Measurements from ENCODE around the gene PCAT6.
"Not testable (repeated sequence)": the region's sequence is repeated elsewhere in the genome, so short reads cannot be mapped to it uniquely, and the experiment has no call there.

The PCAT6 gene

DNA sequence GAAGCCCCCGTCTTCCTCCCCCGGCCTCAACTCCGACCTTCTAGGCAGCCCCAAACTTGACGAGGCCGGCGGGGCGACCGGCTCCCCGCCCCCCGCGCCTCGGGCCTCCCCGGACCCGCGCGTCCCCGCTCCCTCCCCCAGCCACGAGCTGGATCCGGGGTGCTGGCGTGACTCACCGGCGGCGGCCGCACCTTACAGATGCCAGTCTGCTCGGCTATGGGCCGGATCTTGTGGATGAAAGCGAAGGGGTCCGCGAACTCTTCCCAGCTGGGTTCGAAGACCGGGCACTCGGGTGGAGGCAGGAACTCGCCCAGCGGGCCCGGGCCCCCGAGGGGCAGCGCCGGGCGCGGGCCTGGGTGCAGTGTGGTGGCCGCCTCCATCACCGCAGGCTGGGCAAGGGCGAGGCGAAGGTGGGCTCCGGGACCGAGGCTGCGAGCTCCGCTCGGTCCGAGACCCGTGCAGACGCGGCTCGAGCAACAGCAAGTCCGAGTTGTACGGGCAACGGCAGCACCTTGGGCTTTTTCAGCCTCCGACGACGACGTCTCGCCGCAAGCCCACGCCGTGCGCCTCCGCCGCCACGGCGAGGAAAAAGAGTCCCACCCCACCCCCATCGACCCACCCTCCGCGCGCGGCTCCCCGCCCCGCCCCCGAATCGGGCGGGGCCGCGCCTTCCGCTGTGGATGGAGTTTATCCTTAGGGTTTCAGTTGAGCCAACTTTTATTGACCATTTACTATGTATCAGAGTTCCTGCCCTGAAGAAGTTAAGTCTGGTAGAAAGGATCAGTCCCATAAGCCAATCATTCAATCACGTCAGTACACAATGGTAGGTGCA lies 2.6 kb upstream of the PCAT6 start, which contains the start of gene KDM5B:
TSS of gene KDM5B (minus strand) at position 496 of the 832 bp plus-strand sequence. CDS start at position 380, 116 bp downstream.
- no peak for DNase-seq

DNA sequence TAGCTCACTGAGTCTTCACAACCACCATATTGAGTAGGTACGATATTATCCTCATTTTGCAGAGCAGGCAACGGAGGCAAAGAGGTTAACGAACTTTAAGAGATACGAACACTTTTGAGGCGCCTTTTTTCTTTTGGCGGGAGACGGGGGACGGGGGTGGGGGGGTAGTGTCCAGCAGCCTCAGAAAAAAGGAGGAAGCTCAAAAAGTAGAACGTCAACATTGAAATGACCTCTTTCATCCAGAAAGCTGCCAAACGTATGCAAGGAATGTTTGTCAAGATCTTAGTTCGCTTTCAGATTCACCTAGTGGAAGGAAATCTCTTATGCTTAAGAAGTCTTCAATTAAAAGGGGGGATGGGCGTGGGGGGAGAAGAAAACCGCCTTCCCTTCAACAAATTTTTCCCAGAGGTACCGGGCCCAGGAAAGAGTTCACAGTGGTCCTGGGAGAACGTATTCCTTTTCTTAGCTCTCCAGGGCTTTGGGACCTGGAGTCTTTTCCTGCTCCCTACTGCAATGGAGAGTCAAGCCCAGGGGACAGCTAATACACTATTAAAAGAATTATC lies 1.1 kb upstream of the PCAT6 start:
- no peak for DNase-seq

DNA sequence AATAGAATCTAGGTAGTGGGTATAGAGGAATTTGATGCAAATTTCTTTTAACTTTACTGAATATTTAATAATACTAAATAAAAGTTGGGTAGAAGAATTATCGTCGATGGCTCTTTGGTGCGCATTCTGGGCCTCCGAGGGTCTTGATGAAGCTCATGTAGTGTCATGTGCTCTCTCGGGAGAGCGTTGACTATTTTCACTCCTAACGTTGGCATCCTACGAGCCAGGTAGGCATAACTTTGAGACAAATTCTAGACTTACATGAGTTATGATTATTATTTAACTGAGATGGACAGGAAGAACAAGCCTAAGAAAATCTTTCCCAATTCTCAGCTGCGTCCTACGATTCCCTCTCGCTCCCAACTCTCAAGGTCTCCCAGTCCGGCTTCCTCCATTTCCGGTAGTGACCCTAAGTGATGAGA lies 550 bp upstream of the PCAT6 start:
- no peak for DNase-seq

DNA sequence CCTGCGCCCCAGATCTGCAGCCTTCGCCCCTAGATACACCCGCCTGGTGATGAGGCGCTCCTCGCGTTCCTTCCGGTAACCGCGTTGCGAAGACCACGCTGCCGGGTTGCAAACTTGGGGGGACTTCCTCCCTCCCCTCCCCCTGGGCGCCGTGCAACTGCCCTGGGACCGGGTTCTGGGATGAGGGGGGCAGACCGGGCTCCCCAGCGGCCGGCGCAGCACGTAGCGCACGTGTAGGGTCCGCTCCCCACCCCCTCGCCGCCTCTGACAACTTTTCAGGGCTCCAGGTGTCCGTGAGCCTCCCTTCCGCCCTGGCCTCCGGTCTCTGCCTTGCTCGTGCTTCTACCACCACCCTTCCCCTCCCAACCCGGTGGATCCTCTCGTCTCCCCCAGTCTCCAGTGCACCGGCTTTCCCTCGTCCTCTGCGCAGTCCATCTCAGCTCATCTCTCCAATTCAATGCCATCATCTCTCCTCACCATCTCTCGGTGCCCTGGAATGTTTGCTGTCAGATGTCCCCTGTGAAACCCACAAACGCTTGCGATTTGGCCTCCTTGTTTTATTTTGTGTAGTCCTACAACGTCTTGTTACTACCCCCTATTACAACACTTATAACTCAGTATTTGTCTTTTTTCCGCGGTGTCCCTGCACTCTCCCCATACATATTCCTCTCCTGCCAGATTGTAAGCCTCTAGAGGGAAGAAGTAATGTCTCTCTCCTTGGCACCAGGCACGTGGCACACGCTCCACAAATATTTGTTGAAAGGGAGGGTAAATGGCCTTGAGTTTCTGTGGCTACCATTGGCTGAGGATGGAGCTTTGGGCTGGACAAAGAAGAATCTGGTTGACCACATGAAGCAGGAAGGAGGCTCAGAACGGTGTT lies 782 bp downstream of the PCAT6 start:
- no peak for DNase-seq

DNA sequence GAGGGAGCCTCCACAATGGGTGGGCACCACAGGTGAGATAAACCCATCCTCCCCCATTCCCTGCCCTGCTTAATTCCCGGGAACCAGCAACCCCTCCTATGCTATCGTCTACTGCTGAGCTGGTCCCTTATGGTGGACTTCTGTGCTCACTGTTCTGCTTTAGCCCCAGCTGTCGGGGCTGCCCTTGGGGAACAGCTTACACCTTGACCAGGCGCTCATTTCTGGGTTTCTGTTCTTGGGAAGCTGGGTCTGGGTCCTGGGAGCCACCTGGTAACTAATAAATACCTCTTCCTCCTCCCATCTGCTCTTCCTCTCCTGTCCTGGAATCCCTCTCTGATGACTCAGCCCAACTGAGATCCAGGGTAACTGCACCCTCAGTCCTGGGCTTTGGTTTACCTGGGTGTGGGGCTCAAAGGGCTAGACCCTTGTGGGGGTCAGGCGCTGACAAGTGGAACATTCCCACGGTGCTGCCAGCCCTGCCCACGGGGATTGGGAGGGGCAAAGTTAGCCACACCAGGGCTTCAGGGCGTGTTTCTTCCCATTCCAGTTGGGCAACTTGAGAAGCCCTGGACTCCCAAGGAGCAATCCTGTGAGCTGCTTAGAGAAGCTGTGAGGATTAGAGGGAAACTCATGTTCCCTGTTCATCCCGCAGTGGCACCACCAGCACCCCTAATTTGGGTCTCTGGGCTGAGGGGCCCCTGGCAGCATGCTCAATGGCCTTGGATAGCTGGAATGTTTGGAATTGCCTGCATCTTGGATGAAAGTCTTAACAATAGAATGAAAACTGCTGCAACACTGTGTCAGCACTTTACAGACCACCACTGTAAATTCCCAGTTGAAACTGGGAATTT lies 1.6 kb downstream of the PCAT6 start:
- no peak for DNase-seq

DNA sequence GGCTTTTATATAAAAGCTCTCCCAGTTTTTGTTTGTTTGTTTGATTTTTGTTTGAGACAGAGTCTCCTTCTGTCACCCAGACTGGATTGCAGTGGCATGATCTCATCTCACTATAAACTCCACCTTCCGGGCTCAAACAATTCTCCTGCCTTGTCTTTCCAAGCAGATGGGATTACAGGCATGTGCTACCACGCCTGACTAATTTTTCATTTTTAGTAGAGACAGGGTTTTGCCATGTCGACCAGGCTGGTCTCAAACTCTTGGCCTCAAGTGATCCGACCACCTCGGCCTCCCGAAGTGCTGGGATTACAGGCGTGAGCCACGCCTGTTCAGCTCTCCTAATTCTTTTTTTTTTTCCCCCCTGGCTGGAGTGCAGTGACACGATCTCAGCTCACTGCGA lies 4.4 kb downstream of the PCAT6 start:
- DNase-seq: no peak

DNA sequence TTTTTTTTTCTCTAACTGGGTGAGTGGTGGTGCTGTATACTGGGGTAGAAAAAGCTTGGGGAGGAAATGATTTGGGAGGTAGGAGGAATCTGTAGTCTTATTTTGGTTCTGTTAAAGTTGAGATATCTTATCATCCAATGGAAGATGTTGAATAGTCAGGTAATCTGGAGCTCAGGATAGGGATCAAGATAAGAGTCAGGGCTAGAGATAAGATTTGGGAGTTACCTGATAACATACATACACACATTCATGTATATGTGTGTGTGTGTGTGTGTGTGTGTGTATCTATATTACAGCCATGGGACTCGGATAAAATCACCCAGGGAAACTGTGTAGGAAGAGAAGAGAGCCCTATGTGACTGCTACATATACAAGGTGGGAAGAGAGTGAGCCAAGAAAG lies 8.1 kb downstream of the PCAT6 start:
- DNase-seq: no peak

DNA sequence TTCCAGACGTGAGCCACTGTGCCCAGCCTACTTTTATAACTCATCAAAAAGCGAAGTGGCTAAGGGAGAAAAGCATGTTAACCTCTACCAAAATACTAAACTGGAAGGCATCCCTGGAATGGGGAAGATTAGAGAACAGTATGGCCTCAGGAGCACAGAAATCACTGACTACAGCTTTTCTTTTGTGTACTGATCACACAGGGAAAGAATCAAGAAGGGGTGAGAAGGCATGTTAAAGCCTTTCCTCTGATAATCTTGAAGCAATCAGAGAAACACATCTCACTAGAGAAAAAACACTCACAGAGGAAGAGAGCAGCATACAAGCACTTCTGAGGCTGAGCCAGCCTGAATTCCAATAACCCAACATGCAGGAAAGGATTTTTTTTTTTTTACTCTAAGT lies 10.7 kb downstream of the PCAT6 start:
- DNase-seq: no peak

DNA sequence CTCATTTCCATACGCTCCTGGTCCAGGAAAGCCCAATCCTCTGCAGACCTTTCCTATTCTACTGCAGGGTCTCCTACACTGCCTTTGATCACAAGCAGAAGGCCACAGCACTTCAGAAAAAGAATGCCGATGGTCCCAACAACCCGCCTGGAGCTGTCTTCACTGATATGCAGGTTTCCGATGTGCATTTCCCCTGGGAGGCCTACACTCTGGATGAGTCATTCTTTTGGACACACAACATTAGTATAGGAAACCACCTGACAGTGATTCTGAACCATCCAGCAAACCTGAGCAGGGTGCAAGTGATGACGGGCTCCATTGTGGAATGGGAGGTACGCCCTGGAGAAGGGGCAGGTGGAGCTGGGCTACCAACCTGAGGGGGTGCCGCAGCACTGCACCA lies 15.0 kb downstream of the PCAT6 start:
- DNase-seq: no peak

DNA sequence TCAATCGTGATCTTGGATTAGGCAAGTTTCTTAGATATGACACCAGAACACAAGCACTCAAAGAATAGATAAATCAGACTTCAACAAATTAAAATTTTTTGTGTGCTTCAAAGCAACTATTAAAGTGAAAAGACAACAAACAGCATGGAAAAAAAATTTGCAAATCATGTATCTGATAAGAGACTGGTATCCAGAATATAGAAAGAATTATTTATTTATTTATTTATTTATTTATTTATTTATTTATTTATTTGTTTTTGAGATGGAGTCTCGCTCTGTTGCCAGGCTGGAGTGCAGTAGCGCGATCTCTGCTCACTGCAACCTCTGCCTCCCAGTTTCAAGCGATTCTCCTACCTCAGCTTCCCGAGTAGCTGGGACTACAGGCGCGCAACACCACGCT lies 18.5 kb downstream of the PCAT6 start:
- DNase-seq: not testable (repeated sequence)

DNA sequence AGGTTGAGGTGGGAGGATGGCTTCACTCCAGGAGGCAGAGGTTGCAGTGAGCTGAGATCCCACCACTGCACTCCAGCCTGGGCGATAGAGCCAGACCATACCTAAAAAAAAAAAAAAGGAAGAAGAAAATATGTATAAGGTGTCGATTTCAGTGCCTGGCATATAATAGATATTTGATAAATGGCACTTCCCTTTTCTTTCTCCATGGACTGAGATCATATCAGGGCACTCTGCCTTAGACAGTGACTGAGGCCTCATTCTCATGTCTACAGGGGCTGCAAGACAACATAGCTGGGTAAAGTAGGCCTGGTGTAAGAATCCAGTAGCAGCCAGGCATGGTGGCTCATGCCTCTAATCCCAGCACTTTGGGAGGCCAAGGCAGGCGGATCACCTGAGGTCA lies 21.2 kb downstream of the PCAT6 start:
- DNase-seq: no peak

DNA sequence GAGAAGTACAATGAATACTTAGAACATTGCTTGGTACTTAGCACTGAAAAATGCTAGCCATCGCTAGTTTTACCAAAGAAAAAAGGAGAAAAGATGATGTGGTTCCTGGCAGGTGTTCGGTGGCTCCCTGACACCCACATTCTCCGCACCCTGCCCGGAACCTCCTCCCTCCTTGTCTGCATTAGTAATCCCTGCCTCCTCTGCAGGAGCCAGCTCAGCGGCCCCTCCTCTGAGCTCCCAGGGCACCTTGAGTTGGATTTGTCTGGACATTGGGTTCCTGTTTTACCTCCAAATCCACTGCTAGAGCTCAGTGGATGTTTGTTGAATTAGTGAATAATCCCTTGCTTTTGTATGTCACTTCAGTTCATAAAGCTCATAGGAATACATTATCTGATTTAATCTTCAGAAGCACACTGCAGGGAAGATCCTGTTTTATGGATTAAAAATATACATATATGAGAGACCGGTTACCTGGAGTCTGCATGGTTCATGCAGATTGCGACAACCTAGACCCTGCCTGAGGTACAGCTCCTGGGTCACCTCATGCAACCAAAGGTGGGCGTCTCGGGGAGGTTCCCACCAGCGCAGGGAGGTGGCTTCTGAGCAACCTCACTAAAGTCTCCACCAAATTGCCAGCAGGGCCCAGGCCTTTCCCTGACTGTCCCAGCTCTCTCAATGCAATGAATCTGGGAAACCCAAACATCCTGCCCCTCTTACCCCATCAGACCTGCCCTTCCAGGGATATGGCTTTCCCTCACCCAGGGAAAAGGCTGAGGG lies 24.2 kb downstream of the PCAT6 start:
- DNase-seq: no peak

DNA sequence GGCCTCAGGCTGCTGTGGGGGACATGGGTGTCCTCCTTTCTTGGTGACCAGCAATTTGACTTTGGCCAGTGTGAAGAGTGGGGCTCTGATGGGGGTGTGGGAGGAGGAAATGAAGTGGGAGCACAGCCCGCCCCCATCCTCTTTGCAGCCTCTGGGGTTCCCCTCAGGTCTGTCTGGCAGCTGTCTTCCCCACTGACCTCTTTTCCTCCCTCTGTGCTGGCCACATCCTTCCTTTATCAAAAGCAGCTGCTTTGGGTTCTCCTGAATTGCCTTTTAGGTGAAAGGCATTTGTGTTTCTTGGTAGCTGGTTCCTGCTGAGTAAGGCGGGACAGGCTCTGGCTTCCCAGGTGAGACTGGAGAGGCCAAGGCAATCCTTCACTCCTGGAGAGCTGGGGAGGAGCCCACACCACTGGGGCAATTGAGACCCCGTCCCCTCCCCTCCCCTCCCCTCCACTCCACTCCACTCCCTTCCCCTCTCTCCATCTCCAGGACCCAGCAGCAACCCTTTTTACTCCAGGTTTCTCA lies 24.9 kb downstream of the PCAT6 start:
- no peak for DNase-seq

DNA sequence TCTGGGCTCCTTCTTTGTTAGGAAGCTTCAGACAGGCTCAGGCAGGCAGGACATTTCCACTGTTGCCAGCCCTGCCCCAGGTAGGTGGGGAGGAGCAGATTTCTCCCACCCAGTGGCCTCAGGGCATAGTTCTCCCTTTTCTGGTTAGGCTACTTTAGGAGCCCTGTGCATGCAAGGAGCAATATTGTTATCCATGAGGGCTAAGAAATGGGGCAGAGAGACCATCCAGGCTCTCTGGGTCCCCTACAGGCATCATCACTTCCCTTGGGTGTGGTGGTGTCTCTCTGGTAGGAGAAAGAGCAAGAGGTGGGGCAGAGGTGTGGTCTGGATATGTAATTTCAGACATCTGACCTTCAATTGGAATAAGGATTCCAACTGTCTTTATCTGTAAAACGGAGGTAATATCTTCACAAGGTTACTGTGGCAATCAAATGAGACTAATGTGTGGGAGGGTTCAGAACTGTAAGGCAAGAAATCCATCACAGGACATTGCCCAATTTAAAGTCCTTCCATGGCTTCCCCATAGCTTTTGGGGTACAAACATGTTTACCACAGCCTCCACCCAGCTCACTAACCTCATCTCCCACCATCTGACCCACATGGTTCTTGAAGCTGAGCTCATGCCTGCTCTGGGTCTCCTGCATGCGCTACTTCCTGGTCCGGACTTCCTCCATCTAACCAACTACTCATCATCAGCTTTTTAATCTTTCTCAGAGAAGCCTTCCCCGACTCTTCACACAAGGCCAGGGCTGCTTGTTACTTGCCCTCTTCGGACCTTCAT lies 26.1 kb downstream of the PCAT6 start:
- no peak for DNase-seq

DNA sequence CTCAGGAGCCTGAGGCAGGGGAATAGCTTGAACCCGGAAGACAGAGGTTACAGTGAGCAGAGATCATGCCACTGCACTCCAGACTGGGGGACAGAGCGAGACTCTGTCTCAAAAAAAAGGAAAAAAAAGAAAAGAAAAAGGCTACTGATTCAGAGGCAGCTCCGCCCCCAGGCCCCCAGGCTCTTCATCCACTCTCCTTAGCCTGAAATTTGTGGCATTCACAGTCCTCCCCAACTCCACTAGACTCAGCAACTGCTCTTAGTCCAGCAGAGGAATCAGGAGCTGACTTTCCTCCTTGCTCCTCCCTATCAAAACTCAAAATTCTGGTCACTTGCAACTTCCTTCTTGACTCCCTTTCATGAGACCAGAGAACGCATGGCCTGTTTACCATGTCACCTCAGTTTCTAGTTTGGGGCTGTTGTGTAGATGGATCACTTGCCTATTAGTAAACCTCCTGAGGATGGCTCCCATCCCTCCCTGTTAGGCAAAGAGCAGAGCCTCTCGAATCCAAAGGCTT lies 27.1 kb downstream of the PCAT6 start:
- no peak for DNase-seq

DNA sequence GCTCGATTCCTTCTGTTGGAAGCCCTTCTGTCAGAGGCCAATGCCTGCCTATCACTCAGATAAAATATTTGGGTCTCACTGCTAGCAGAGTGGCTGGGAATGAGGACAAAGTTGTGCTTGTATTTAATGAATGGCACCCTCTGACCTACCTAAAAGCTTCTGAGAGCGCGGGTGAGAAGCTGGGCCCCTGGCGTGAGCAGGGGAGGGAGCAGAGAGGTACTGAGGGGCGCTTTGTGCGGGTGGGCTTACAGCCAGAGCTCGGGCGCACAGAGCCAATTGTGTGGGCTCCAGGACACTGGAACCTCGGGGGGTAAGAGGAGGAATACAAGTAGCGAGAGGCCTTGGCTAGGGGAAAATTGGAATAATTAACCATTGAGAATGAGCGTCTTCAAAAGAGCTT lies 32.3 kb downstream of the PCAT6 start:
- no peak for DNase-seq

DNA sequence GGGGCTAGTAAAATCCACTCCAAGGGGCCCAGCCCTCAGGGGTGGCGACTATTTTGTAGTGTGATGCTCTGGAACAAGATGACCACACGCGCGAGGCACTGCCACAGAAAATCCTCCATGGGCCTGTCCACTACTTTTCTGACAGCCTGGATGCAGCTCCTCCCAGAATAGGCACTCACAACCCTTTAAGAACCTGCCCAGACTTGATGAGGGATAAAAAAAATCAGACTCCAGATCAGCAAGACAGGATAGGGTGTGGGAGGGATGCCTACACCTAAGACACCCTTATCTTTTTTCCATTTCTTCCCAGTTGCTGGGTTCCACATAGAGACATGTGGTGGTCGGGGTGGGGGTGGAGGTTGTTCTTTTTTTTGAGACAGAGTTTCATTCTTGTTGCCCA lies 33.5 kb downstream of the PCAT6 start:
- DNase-seq: no peak

DNA sequence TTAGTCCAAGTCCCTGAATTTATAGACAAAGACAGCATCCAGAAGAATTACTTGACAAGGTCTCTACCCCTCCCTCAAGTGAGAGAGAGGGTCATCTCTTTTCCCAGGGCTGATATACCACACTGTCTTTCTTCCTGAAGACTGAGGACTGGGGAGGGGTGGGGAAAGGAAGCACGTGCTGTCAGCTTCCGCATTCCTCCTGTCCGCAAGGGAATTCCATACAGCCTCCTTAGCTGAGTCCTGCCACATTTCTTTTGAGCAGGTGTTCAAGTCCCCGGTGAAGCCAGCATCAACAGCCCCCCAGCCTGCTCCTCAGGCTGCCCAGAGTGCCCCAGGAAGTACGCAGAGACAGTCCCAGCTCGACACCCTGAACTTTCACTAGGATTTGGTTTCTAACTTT lies 34.2 kb downstream of the PCAT6 start:
- no peak for DNase-seq

DNA sequence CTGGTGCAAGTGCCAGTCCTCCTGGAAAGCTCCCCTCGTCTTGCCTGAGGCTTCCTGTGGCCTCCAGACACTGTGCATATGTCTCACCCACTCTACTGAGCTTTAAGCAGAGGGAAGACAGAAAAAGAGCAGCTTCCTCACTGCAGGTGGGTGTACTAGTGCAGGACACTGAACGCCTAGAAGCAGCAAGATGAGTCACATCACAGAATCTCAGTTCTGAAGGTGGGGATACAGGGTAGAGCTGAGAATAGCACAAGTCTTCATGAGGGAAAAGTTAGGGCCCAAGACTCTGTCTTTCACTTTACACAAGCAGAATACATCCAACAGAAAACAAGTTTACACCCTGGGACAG lies 37.4 kb downstream of the PCAT6 start:
- DNase-seq: no peak

DNA sequence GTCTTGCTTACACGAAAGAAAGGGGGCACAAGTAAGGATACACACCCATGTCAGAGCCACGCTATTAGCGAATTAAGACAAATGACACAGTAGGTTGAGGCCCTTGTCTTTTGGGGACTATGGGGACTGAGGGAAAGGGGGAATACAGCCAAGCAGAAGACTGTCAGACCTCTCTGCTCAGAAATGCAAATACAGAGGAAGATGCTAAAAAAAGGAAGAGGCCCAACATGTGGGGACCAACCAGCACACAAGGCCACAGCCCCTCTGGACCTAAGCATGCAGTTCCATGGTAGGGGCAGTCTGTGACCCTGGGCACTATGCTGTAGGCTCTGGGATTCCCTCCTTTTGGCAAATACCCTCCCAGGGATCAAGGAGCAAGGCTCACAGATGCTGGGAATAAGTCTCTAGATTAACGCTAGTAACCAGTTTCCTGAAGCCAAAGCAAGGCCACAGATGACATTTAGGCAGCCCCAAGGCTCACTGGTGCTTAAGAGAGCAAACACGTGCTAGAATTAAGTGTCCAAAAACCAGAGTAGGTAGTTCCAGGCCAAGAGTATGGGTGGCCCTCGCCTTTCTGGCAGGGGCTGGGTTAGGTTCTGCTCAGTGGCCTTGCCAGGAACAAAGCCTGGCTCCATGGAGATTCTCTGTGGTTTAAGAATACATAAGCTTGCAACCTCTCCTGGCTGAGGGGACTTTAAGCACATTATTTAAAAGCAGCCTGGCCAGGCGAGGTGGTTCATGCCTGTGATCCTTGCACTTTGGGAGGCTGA lies 40.0 kb downstream of the PCAT6 start:
- DNase-seq: no peak
